ENCODE measurements around the gene TTC31. TPM values are rescaled to one million over a fixed set of nuclear protein-coding genes. Genes with fewer than 3 reads are reported as not detected.

Gene TTC31
- total and polyA plus RNA-seq, 2 donors (not counting 1 experiment from before 2014, with no cell fraction given) = 68.5 to 72.3 TPM

GRCh38 chr2:74512744-74513604, 30.1 kb downstream of the TTC31 start:
- CTCF ChIA-PET = interaction anchor here (0.5 to 1.5 kb wide), 3 partner anchors 15 to 74 kb away, joined by 4 read pairs; no protein-coding TSS in a partner anchor

More at GRCh38 chr2:74512744-74513604, 30.1 kb downstream of the TTC31 start:
- Mint-ChIP-seq H3K4me3 (peak overlapping the region; percentile 60), H3K9me3 (ENCODE audit: insufficient read depth) (no peaks in the 10 kb centered on the region), H3K27me3 (peaks cover 51% of the 10 kb centered on the region), H3K27ac (peak overlapping the region; percentile 53), H3K4me1 (peaks cover 36% of the 10 kb centered on the region)
- Histone ChIP-seq H3K9ac (ENCODE audit: low read length) (no peak overlapping the region), H3K4me3 (ENCODE audit: control extremely low read depth in 1 of 5, extremely low read depth in 1 of 5, insufficient read depth in 1 of 5, low read depth in 2 of 5, low read length in 4 of 5) (no peak overlapping the region), H3K9me3 (ENCODE audit: control extremely low read depth in 1 of 3, control insufficient read depth in 2 of 3, insufficient read depth in 1 of 3, low read length in 2 of 3) (peaks cover 0 to 31% (median 0%) of the 10 kb centered on the region in 3 donors), H3K79me2 (ENCODE audit: control insufficient read depth, insufficient read depth, low read length) (no peaks in the 10 kb centered on the region), H4K20me1 (ENCODE audit: control insufficient read depth, insufficient read depth, low read length, poor library complexity, severe bottlenecking) (peaks cover 6% of the 10 kb centered on the region), H3K4me2 (replicated peaks; ENCODE audit: low read depth, low read length, poor library complexity, severe bottlenecking) (no peak overlapping the region), H3K4me1 (ENCODE audit: control insufficient read depth in 2 of 2, insufficient read depth in 2 of 2, low read length in 2 of 2) (peaks cover 42 to 47% of the 10 kb centered on the region in 2 donors), H3K27ac (ENCODE audit: low read length in 2 of 2) (no peak overlapping the region), H2AFZ (ENCODE audit: insufficient read depth, low read depth, low read length, poor library complexity, severe bottlenecking) (no peak overlapping the region), H3K27me3 (replicated peaks in 1 of 4; ENCODE audit: control extremely low read depth in 1 of 4, control insufficient read depth in 3 of 4, insufficient read depth in 4 of 4, low read length in 3 of 4) (peaks cover 2 to 75% (median 48%) of the 10 kb centered on the region in 4 experiments), H3K36me3 (replicated peaks in 1 of 2; ENCODE audit: control extremely low read depth in 1 of 2, control insufficient read depth in 1 of 2, extremely low read depth in 1 of 2, insufficient read depth in 2 of 2, low read length in 1 of 2) (no peaks in the 10 kb centered on the region)
- DNase-seq (no peak), ATAC-seq (ENCODE audit: low read depth) (no peak)
- TF ChIP-seq, protein P1, sequence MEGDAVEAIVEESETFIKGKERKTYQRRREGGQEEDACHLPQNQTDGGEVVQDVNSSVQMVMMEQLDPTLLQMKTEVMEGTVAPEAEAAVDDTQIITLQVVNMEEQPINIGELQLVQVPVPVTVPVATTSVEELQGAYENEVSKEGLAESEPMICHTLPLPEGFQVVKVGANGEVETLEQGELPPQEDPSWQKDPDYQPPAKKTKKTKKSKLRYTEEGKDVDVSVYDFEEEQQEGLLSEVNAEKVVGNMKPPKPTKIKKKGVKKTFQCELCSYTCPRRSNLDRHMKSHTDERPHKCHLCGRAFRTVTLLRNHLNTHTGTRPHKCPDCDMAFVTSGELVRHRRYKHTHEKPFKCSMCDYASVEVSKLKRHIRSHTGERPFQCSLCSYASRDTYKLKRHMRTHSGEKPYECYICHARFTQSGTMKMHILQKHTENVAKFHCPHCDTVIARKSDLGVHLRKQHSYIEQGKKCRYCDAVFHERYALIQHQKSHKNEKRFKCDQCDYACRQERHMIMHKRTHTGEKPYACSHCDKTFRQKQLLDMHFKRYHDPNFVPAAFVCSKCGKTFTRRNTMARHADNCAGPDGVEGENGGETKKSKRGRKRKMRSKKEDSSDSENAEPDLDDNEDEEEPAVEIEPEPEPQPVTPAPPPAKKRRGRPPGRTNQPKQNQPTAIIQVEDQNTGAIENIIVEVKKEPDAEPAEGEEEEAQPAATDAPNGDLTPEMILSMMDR (IDR thresholded peaks at IDR 0.05) = no peak
- no peak for TF ChIP-seq EZH2 (IDR thresholded peaks at IDR 0.05; ENCODE audit: borderline replicate concordance, insufficient read depth, low read depth, low read length, poor library complexity, severe bottlenecking)
- intact Hi-C loops (cut with micrococcal nuclease) = no loop called here
- 13% methylated on average over 35 of the region's 36 CpGs for WGBS (ENCODE audit: insufficient coverage)
- POLR2A ChIA-PET = interaction anchor here (1.4 kb wide), 1 partner anchor 13 kb away, joined by 4 read pairs; the partner anchor contains the start of gene DQX1
